Type B pancreatic cell (in vitro differentiated cells): Measurements from ENCODE around the gene CHRND. TPM values are rescaled to one million over a fixed set of nuclear protein-coding genes. Genes with fewer than 3 reads are reported as not detected.

Source experiments
- DNase-seq: peaks from one replicate; pipeline ENCODE4 v3.0.0; 2021; ENCODE audit warnings: mixed read lengths; ENCODE audit not compliant: unreplicated experiment; ENCODE audit errors: extremely low spot score
- H3K27ac Mint-ChIP-seq: 2 replicates; pipeline ENCODE4 v1.8.0; 2021; ENCODE audit warnings: mild to moderate bottlenecking, mixed read lengths
- H3K27me3 Mint-ChIP-seq: 2 replicates; pipeline ENCODE4 v1.8.0; 2021; ENCODE audit warnings: mixed read lengths
- H3K36me3 Mint-ChIP-seq: 2 replicates; pipeline ENCODE4 v1.8.0; 2021; ENCODE audit warnings: mixed read lengths
- H3K4me1 Mint-ChIP-seq: one replicate; pipeline ENCODE4 v1.8.0; 2021; ENCODE audit warnings: mixed read lengths; ENCODE audit not compliant: unreplicated experiment
- H3K4me3 Mint-ChIP-seq: 2 replicates; pipeline ENCODE4 v1.8.0; 2021; ENCODE audit warnings: mild to moderate bottlenecking, mixed read lengths
- H3K9me3 Mint-ChIP-seq: 2 replicates; pipeline ENCODE4 v1.8.0; 2021; ENCODE audit warnings: mixed read lengths
- total RNA-seq: library from RNA; stranded (reverse); gene quantifications from 2 replicates; pipeline ENCODE4 v1.2.1, GENCODE V29; 2021; ENCODE audit warnings: low replicate concordance
- TF ChIP-seq, protein P1 (sequence below): fragments of 200-600 bp; sonication (generic); conservative IDR thresholded peaks from 2 replicates; pipeline ENCODE4 v1.5.0; 2021; ENCODE audit warnings: antibody characterized with exemption, mild to moderate bottlenecking

The CHRND gene
- total RNA-seq, 1 donor from 2014 or later: 0.60 TPM

DNA sequence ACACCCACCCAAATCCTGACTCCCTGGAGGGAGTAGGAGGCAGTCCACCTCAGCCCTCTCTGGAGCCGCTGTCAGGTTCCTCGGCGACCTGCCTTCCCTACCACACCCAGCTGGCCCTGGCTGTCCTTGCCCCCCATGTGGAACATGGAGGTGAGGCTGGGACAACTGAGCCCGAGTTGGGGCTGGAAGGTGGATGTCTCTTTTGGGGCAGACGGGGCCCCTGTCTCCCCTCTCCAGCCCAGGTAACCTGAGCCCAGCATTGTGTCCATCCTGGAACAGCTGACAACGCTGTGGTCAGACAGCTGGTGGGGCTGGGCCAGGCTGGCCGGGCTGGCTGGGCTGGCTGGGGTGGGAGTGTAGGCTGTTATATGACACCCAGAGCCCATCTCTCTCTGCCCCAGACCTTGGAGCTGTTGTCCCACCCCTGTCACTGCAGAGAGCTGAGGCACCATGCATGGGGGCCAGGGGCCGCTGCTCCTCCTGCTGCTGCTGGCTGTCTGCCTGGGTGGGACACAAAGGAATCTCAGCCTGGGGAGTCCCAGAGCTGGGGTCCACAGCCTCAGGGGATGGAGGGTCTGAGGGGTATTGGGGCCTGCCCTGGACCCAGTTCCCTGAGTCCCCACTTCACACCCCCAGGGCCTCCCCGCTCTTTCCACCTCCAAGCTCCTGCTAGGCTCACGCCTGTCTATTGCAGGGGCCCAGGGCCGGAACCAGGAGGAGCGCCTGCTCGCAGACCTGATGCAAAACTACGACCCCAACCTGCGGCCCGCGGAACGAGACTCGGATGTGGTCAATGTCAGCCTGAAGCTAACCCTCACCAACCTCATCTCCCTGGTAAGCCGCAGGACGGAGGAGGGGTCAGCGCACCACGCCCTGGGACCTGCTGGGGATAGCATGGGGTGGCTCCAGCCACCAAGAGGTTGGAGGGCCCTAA is 13.6 kb downstream of the CHRND start, which contains the start of gene CHRNG:
Gene CHRNG, plus strand, starts transcription at position 395 of the 934 bp plus-strand sequence. Its CDS starts 56 bp downstream, at position 451.
- Mint-ChIP-seq H3K4me1 (peaks cover 12% of the 10 kb centered on the region), H3K36me3 (no peaks in the 10 kb centered on the region), H3K4me3 (peak within 1 kb of the TSS; percentile 11), H3K9me3 (no peaks in the 10 kb centered on the region), H3K27ac (no peak within 1 kb of the TSS), H3K27me3 (peaks cover 4% of the 10 kb centered on the region)
- TF ChIP-seq, protein P1, sequence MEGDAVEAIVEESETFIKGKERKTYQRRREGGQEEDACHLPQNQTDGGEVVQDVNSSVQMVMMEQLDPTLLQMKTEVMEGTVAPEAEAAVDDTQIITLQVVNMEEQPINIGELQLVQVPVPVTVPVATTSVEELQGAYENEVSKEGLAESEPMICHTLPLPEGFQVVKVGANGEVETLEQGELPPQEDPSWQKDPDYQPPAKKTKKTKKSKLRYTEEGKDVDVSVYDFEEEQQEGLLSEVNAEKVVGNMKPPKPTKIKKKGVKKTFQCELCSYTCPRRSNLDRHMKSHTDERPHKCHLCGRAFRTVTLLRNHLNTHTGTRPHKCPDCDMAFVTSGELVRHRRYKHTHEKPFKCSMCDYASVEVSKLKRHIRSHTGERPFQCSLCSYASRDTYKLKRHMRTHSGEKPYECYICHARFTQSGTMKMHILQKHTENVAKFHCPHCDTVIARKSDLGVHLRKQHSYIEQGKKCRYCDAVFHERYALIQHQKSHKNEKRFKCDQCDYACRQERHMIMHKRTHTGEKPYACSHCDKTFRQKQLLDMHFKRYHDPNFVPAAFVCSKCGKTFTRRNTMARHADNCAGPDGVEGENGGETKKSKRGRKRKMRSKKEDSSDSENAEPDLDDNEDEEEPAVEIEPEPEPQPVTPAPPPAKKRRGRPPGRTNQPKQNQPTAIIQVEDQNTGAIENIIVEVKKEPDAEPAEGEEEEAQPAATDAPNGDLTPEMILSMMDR: no peak
- peak; percentile 67 for DNase-seq

DNA sequence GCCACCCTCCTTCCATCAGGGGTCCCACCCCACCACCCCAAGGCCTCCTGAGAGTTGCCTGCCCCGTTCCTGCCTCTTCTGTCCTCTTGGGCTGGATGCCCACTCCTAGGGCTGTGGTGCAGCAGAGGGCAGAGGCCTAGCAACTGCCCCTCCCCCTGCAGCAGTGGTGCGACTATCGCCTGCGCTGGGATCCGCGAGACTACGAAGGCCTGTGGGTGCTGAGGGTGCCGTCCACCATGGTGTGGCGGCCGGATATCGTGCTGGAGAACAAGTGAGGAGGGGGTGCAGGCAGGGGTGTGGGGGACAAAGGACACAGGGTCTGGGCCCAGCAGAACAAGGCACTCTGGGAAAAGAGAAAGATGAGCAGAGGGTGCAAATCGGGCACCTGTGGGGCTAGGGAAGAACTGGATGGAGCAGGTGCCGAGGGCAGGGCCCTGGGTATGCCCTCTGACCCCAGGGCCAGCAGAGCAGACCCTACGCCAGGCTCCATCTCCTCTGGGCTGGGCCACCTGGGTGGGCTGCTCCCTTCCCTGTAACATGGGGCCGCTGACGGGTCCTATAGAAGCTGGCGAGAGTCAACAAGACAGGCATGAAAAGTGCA is 14.6 kb downstream of the CHRND start:
- Mint-ChIP-seq H3K27ac (no peak overlapping the region), H3K4me3 (no peak overlapping the region), H3K9me3 (no peaks in the 10 kb centered on the region), H3K27me3 (peaks cover 4% of the 10 kb centered on the region), H3K36me3 (no peaks in the 10 kb centered on the region), H3K4me1 (peaks cover 12% of the 10 kb centered on the region)
- TF ChIP-seq, protein P1: no peak
- peak; percentile 70 for DNase-seq

DNA sequence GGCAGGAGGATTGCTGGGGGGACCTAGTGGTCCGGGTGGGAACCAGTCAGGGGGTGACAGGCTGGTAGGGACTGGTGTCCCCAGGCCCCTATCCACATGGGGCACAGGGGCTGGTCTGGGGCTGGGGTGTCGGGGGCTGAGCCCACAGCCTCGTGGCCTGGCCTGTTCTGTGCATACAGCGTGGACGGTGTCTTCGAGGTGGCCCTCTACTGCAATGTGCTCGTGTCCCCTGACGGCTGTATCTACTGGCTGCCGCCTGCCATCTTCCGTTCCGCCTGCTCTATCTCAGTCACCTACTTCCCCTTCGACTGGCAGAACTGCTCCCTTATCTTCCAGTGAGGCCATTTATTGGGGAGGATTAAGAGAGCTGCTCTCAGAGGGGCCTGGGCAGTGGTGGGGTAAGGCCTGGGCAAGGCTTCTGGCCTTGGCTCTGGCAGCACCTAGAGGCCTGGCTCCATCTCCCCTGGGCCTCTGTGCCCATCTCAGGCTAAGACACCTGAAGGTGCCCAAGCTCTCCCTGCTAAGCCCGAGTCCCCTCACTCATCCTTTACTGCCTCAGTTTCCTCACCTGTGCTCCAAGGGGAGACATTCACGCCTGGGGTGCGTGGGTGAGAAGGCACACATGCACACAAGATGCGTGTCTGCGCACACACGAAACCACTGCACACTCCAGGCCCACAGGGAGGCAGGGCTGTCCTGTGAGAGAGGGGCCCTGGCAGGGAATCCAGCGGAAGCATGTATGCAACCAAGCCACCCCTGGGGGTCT is 15.4 kb downstream of the CHRND start:
- TF ChIP-seq, protein P1: no peak
- H3K4me3 Mint-ChIP-seq: no peak overlapping the region
- peaks cover 12% of the 10 kb centered on the region for H3K4me1 Mint-ChIP-seq
- H3K27me3 Mint-ChIP-seq: peaks cover 4% of the 10 kb centered on the region
- no peaks in the 10 kb centered on the region for H3K9me3 Mint-ChIP-seq
- peak; percentile 60 for DNase-seq
- peaks cover under 1% of the 10 kb centered on the region for H3K36me3 Mint-ChIP-seq
- H3K27ac Mint-ChIP-seq: no peak overlapping the region

DNA sequence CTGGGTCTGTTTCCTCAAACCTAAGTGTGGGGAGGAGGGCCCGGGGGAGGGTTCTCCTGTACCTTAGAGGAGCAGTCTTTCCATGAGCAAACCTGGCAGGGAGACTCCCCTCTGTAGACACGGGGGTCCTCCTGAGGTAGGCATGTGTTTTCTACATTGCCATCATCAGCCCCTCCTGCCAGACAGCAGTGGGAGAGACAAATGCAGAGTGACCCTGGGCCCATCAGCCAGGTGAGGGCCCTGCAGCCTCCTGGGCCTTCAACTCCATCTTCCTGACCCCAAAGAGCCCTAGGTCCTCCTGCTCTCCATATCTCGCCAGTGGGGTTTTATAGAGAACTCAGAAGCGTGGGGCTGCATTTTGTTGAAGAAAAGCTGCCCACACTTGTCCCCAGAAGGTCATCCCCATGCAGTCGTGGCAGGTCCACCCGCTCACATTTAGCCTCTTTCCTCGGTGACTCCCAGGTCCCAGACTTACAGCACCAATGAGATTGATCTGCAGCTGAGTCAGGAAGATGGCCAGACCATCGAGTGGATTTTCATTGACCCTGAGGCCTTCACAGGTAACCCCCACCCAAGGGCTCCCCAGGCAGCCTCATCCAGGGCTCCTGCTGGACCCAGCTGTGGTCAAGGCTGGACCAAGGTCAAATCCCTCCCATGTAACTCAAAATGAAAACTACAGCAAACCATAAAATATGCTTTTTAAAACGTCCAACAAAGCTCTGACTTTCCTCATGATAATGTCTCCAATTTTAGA is 16.2 kb downstream of the CHRND start:
- TF ChIP-seq, protein P1: no peak

More for the DNA sequence above, 16.2 kb downstream of the CHRND start:
- H3K27ac Mint-ChIP-seq: no peak overlapping the region
- peaks cover 4% of the 10 kb centered on the region for H3K27me3 Mint-ChIP-seq
- no peak overlapping the region for H3K4me3 Mint-ChIP-seq
- DNase-seq: peak; percentile 60
- H3K36me3 Mint-ChIP-seq: peaks cover 5% of the 10 kb centered on the region
- no peaks in the 10 kb centered on the region for H3K9me3 Mint-ChIP-seq
- H3K4me1 Mint-ChIP-seq: peaks cover 12% of the 10 kb centered on the region
